Measurements from ENCODE around the gene SEC63. TPM values are rescaled to one million over a fixed set of nuclear protein-coding genes. Genes with fewer than 3 reads are reported as not detected.
"Not testable (repeated sequence)": the region's sequence is repeated elsewhere in the genome, so short reads cannot be mapped to it uniquely, and the experiment has no call there.

The SEC63 gene
- total RNA-seq, 1 experiment from 2014 or later: 51.3 TPM

DNA sequence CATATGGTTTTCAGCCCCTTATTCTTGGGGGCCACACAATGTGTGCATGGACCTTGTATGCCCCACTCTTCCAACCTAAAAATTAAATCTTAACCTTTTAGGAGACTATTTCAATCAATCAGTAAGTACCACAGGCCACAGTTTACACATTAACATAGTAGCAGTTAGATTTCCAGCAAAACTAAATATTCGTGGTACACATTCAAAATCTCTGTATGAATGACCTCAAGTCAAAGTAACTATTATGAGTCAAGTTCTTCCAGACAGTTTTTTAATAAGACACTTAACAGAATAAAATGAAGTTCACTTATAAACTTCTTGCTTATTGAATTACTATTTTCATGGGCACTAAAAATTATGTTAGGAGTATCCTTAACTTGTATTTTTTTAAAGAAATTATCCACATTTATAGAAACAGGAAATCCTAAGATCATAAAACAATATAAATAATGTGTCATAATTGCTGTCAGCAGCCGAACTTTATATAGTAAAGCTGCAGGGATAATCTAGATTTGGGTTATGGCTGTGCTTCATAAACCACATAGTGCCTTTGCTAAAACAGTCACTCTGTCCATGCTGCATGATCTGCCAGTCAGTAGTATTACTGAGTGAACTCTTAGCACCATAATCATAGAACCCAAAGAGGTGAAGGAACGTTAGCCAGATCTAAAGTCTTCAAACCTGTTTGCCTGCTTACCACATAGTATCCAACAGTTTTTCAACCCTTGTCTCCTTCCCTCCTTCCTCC is 21.7 kb downstream of the SEC63 start:
- Histone ChIP-seq H3K27me3 (ENCODE audit: insufficient read depth, low read length) (no peaks in the 10 kb centered on the region), H3K27ac (ENCODE audit: low read depth, low read length) (no peak overlapping the region), H3K9me3 (ENCODE audit: control insufficient read depth in 1 of 2, insufficient read depth in 1 of 2, low read depth in 1 of 2, low read length in 2 of 2) (no peaks in the 10 kb centered on the region), H3K9ac (ENCODE audit: low read length) (no peak overlapping the region), H3K79me2 (ENCODE audit: insufficient read depth, low read length) (peaks cover 74% of the 10 kb centered on the region), H2AFZ (ENCODE audit: low read depth, low read length, poor library complexity, severe bottlenecking) (no peak overlapping the region), H3K4me1 (ENCODE audit: control insufficient read depth in 1 of 2, insufficient read depth in 2 of 2, low read length in 2 of 2) (no peaks in the 10 kb centered on the region), H3K4me3 (replicated peaks in 1 of 2; ENCODE audit: low read depth in 1 of 2, low read length in 2 of 2) (no peak overlapping the region), H3K36me3 (ENCODE audit: control insufficient read depth in 1 of 2, insufficient read depth in 2 of 2, low read length in 2 of 2) (no peaks in the 10 kb centered on the region), H3K9me2 (ENCODE audit: insufficient read depth) (no peaks in the 10 kb centered on the region), H4K20me1 (ENCODE audit: insufficient read depth) (no peaks in the 10 kb centered on the region), H3K4me2 (ENCODE audit: low read length) (no peak overlapping the region)
- ATAC-seq (no peak), DNase-seq (ENCODE audit: low read depth, low spot score) (no peak)
- RAD21 ChIA-PET (ENCODE audit: low non-redundant PET in 1 of 2, low total read pairs in 2 of 2, uncharacterized antibody in 2 of 2, unreplicated experiment in 2 of 2): no interaction called here
- CTCF ChIA-PET: no interaction called here
- no TSS peak for BruUV-seq (replicated peaks)
- POLR2A ChIA-PET: no interaction called here
- intact Hi-C loops (cut with micrococcal nuclease): no loop called here
- TF ChIP-seq YY1 (IDR thresholded peaks at IDR 0.05; ENCODE audit: extremely low read depth, insufficient replicate concordance, low read depth, low read length) (no peak), EZH2phosphoT487 (IDR thresholded peaks at IDR 0.05; ENCODE audit: borderline replicate concordance) (no peak), SP1 (IDR thresholded peaks at IDR 0.05; ENCODE audit: low read depth) (no peak)

DNA sequence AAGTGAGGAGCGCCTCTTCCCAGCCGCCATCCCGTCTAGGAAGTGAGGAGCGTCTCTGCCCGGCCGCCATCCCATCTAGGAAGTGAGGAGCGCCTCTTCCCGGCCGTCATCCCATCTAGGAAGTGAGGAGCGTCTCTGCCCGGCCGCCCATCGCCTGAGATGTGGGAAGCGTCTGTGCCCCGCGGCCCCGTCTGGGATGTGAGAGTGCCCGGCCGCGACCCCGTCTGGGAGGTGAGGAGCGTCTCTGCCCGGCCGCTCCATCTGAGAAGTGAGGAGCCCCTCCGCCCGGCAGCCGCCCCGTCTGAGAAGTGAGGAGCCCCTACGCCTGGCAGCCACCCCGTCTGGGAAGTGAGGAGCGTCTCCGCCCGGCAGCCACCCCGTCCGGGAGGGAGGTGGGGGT is 23.8 kb downstream of the SEC63 start:
- CTCF ChIA-PET; H3K9ac ChIP-seq (ENCODE audit: low read length); H2AFZ ChIP-seq (ENCODE audit: low read depth, low read length, poor library complexity, severe bottlenecking); DNase-seq (ENCODE audit: low read depth, low spot score); BruUV-seq (replicated peaks); H3K27ac ChIP-seq (ENCODE audit: low read depth, low read length); H3K4me1 ChIP-seq (ENCODE audit: control insufficient read depth in 1 of 2, insufficient read depth in 2 of 2, low read length in 2 of 2); ATAC-seq; H4K20me1 ChIP-seq (ENCODE audit: insufficient read depth); H3K4me3 ChIP-seq (replicated peaks in 1 of 2; ENCODE audit: low read depth in 1 of 2, low read length in 2 of 2); H3K4me2 ChIP-seq (ENCODE audit: low read length); intact Hi-C loops (cut with micrococcal nuclease); H3K27me3 ChIP-seq (ENCODE audit: insufficient read depth, low read length); H3K9me2 ChIP-seq (ENCODE audit: insufficient read depth); H3K36me3 ChIP-seq (ENCODE audit: control insufficient read depth in 1 of 2, insufficient read depth in 2 of 2, low read length in 2 of 2); H3K9me3 ChIP-seq (ENCODE audit: control insufficient read depth in 1 of 2, insufficient read depth in 1 of 2, low read depth in 1 of 2, low read length in 2 of 2); POLR2A ChIA-PET; RAD21 ChIA-PET (ENCODE audit: low non-redundant PET in 1 of 2, low total read pairs in 2 of 2, uncharacterized antibody in 2 of 2, unreplicated experiment in 2 of 2): not testable (repeated sequence)
- peaks cover 68% of the 10 kb centered on the region for H3K79me2 ChIP-seq (ENCODE audit: insufficient read depth, low read length)

Measured in HCT116 (cell line).